Hematopoietic multipotent progenitor cell (in vitro differentiated cells): Measurements from ENCODE around the gene CNTNAP5. TPM values are rescaled to one million over a fixed set of nuclear protein-coding genes. Genes with fewer than 3 reads are reported as not detected.
"Not testable (repeated sequence)": the region's sequence is repeated elsewhere in the genome, so short reads cannot be mapped to it uniquely, and the experiment has no call there.

Experiments used
- DNase-seq, 3 donors: peaks; one replicate each; pipeline ENCODE4 v3.0.0-alpha.2; 2011 to 2015; ENCODE audit warnings: low read depth in 2 of 3, low spot score in 2 of 3
- total RNA-seq: library from RNA; depleted of rRNA; stranded (reverse); fragments of >200 nt; gene quantifications from one replicate; pipeline ENCODE4 v1.2.3, GENCODE V29; 2012

CNTNAP5 gene
- total RNA-seq, 1 donor = 0.27 TPM

GRCh38 chr2:124402274-124402673 lies 377.2 kb downstream of the CNTNAP5 start:
- DNase-seq = no peak

DNA sequence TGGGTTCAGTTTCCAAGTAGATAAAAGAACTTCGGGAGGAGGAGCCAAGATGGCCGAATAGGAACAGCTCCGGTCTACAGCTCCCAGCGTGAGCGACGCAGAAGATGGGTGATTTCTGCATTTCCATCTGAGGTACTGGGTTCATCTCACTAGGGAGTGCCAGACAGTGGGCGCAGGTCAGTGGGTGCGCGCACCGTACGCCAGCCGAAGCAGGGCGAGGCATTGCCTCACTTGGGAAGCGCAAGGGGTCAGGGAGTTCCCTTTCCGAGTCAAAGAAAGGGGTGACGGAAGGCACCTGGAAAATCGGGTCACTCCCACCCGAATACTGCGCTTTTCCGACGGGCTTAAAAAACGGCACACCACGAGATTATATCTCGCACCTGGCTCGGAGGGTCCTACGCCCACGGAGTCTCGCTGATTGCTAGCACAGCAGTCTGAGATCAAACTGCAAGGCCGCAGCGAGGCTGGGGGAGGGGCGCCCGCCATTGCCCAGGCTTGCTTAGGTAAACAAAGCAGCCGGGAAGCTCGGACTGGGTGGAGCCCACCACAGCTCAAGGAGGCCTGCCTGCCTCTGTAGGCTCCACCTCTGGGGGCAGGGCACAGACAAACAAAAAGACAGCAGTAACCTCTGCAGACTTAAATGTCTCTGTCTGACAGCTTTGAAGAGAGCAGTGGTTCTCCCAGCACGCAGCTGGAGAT lies 382.9 kb downstream of the CNTNAP5 start:
- DNase-seq = not testable (repeated sequence)

- no peak for DNase-seq
These were observed 399.0 kb downstream of the CNTNAP5 start for GRCh38 chr2:124424074-124424473.

- DNase-seq = no peak
These were observed 401.0 kb downstream of the CNTNAP5 start for GRCh38 chr2:124426122-124426521.

DNA sequence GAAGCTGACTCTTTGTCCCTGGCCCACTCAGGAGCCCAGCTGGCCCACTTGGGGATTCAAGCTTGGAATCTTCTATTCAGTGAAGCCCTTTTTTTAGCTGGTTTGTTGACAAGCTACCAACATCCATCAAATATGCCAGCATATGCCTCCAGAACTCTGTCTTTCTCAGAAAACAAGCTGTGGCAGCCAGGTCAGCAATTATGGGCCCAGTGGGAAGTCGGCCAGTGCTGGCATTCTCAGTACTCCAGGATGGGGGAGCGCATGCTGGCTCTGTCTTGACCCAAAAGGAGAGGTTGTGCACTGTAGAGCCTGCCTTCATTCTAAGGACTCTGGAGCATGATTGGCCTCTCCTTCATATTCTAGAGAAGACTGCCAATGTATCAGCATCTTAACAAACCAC lies 401.5 kb downstream of the CNTNAP5 start:
- no peak for DNase-seq

- peak in 1 of 3 donors; percentile 1 for DNase-seq
These were observed 412.7 kb downstream of the CNTNAP5 start for GRCh38 chr2:124437811-124438210.

GRCh38 chr2:124450481-124450880 lies 425.4 kb downstream of the CNTNAP5 start:
- DNase-seq = no peak

- DNase-seq = no peak
These were observed 451.2 kb downstream of the CNTNAP5 start for GRCh38 chr2:124476291-124476690.

GRCh38 chr2:124478761-124479160 lies 453.7 kb downstream of the CNTNAP5 start:
- DNase-seq = no peak

- DNase-seq = no peak
These were observed 455.9 kb downstream of the CNTNAP5 start for GRCh38 chr2:124480958-124481357.

DNA sequence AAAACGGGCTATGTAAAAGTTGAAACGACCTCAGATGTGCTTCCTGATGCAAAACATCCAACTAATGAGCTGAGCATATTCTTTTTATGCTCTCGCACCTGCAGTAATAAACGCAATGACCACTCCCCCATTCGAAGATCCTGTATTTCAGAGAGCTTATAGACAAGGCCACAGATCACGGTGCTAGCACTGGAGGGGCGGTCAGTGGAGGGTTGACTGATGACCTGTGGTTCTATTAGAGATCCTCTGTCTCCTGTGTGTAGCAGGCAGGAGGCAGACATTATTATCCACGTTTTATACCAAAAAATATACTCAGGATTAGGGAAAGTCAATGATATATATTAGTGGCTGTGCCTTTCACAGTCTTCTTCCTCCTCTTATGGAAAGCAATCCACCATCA lies 457.0 kb downstream of the CNTNAP5 start:
- DNase-seq = no peak

DNA sequence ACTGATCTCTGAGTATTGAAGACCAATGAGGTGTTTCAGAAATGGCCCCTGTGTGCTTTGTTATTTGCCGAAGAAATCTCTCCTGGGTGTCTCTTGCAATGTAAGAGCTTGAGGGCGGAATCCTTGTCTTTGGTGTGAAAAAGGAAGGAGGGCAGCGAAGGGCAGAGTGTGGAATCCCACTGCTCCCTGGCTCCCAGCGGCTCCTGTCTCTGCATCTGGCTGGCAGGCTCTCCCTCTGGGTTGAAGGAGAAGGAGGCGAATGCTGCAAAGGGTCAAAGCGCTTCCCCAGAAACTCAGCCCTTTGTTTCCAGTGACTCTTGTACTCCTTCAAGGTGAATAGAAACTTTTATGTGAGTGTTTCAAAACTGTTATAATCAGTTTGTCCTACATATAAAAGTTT lies 457.5 kb downstream of the CNTNAP5 start:
- DNase-seq = no peak

- no peak for DNase-seq
These were observed 460.6 kb downstream of the CNTNAP5 start for GRCh38 chr2:124485659-124486058.

DNA sequence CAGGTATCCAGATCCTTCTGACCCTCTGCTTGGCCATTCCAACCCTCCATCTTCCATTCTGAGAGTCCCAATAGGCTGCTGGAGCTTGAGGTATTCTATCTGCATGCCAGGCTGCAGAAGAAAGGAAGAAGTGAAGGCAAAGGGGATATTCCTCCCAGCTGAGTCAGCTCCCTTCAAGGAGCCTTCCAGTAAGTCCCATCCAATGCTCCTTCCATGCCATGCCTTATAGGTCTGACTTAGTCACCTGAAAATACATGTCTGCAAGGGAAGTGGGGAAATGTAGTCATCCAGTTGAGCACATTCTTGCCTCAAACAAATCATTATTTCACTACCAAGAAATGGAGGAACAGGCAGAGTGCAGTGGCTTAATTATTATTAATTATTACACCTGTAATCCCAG lies 464.6 kb downstream of the CNTNAP5 start:
- no peak for DNase-seq

GRCh38 chr2:124501575-124502152 lies 476.6 kb downstream of the CNTNAP5 start:
- no peak for DNase-seq

DNA sequence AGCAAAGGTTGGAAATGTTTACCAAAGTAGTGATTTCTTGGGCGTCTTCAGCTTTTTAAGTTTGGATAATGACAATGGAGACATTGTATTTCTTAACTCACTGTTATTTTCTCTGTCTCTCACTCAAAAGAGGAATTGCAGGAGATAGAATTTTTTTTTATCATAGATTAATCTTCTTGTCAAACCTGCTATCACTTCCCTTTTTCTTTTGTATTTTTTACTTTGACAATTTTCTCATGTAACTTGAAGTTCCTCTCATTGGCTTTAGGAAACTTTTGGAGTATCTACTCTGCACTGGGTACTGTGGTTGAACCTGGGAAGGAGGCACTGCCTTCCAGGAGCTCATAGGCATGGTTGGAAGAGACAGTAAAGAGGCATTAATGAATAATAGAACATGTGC lies 489.1 kb downstream of the CNTNAP5 start:
- peak in 1 of 3 donors; percentile 52 for DNase-seq

DNA sequence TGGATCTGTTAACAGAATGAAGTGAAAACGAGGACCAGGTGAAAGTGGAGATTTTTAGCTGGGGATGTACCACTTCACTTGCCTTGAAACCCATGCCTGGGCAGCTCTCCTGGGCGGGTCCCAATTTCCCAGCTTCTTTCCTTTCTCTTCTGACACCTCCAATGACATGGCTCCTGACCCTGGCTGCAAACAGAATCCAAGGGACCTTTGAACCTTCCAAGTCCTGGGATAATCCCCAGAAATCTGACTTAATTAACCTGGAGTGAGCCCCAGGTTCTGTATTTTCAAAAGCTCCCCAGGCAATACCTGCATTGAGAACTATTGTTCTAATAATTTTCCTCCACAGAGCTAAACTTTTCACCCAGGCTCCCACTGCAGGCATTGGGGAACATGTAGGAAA lies 495.9 kb downstream of the CNTNAP5 start:
- DNase-seq = no peak

GRCh38 chr2:124523096-124523495 lies 498.0 kb downstream of the CNTNAP5 start:
- no peak for DNase-seq

GRCh38 chr2:124524155-124524915 lies 499.2 kb downstream of the CNTNAP5 start:
- no peak for DNase-seq

- no peak for DNase-seq
These were observed 501.1 kb downstream of the CNTNAP5 start for GRCh38 chr2:124526221-124526620.

DNA sequence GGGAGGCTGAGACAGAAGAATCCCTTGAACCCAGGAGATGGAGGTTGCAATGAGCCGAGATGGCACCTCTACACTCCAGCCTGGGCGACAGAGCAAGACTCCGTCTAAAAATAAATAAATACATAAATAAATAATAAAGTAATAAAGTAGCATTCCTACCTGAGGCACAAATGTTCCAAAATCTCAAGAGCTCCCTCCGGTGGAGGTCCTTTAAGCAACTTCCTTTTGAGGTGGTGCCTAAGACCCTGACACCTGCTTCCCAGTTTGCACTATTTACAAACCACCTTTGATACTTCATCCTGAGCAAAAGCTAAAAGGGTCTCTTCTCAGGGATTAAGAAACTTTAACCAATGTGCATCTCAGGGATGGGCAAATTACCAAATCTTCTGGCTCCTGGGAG lies 505.1 kb downstream of the CNTNAP5 start:
- peak in 2 of 3 donors; percentile 9 to 28 for DNase-seq
